DLD1 (cell line): ENCODE results near the gene LRRC49.
"Not testable (repeated sequence)": the region's sequence is repeated elsewhere in the genome, so short reads cannot be mapped to it uniquely, and the experiment has no call there.

Experiments used
- in situ Hi-C: cut with HindIII; loops from 2 replicates; pipeline ENCODE4 v1.10.0; 2017; ENCODE audit warnings: low sequenced_read_pairs

The LRRC49 gene

GRCh38 chr15:70974004-70974832 lies 81.6 kb downstream of the LRRC49 start:
- in situ Hi-C loops: no loop called here

GRCh38 chr15:70976851-70977250 lies 84.2 kb downstream of the LRRC49 start:
- in situ Hi-C loops: no loop called here

DNA sequence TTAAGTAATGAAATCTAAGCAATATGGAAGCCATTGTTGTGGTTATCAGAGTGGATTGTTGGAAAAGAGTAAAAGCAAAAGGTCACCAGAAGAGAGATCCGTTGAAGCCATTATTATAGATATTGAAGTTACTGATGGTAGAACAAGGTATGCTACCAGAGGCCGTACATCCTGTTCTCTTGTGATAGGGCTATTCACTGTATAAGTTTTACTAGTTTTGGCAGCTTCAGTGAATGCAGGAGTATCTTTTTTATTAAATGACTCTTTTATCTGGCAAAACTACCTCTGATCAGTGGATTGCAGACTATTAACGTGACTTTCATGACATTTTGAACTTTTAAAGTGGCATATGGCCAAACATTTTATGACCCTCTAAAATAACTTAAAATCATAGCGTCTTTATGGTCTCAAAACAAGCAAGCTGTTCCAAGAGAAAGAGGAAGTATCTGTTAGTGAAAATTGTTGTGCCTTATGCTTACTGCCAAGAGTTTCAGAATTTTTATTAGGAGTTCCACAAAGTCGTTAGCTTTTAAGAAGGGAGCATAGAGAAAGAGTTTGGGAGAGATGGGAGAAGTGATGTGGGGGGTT lies 102.9 kb downstream of the LRRC49 start:
- in situ Hi-C loops: no loop called here

DNA sequence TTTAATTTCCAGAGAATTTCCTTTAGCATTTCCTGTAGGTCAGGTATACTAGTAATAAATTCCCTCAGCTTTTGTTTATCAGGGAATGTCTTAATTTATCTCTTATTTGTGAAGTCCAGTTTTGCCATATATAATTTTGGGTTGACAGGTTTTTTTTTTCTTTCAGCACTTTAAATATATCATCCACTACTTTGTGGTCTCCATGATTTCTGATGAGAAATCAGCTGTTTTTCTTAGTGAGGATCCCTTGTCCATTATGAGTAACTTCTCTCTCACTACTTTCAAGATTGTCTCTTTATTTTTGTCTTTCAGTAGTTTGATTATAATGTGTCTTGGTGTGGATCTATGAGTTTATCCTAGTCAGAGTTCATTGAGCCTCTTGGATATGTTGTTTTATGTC lies 105.7 kb downstream of the LRRC49 start:
- in situ Hi-C loops: no loop called here

DNA sequence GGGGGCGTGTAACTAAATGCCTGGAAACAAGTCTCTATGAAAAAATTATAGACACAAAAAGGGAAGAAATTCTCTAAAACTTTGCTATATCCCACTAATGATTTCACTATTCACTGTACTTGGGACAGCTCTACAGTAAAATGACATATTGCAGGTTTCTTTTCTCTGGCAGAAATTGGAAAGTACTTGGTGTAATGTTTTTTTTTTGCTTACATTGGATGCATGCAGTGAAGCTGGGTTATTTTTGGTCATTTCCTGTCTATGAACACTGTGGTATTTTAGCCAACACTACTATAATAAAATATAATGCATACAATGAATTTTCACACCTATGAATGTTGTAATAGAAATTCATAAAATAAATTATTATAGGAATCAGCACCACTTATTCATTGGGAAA lies 109.7 kb downstream of the LRRC49 start:
- in situ Hi-C loops: no loop called here

- in situ Hi-C loops: no loop called here
Measured at GRCh38 chr15:71003319-71003718, 110.7 kb downstream of the LRRC49 start.

DNA sequence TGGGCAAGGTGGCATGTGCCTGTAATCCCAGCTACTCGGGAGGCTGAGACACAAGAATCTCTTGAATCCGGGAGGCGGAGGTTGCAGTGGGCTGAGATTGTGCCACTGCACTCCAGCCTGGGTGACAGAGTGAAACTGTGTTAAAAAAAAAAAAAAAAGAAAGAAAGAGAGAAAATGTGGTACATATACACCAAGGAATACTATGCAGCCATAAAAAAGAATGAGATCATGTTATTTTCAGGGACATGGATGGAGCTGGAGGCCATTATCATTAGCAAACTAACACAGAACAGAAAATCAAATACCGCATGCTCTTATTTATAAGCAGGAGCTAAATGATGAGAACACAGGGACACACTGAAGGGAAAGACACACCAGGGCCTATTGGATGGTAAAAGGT lies 111.9 kb downstream of the LRRC49 start:
- in situ Hi-C loops: not testable (repeated sequence)

- in situ Hi-C loops: no loop called here
Measured at GRCh38 chr15:71005895-71006294, 113.3 kb downstream of the LRRC49 start.

DNA sequence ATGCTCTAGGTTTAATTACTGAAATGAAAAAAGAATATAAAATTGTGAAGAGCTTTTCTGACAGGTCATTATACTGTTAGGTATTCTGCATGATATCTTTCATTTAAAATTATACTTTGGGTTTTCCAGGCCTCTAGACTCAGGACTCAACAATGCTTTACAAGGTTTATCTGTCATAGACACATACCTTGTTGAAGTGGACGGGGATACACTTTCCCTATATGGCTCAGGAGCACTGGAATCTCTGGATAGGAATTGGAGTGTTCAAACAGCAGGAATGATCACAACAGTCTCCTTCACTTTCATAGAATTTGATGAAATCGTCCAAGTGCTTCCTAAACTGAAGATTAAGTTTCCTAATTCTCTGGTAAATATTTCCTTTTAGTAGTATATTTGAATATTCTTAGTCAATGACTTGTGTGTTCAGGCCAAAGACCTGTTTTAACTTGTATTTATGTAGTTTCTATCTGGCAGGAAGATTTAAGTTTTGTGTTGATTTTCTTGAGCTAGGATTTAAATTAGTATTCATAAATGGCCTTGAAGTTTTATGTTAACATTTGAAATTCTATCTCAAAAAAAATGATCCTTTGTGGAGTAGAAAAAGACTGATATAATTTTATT lies 115.7 kb downstream of the LRRC49 start:
- in situ Hi-C loops: no loop called here

DNA sequence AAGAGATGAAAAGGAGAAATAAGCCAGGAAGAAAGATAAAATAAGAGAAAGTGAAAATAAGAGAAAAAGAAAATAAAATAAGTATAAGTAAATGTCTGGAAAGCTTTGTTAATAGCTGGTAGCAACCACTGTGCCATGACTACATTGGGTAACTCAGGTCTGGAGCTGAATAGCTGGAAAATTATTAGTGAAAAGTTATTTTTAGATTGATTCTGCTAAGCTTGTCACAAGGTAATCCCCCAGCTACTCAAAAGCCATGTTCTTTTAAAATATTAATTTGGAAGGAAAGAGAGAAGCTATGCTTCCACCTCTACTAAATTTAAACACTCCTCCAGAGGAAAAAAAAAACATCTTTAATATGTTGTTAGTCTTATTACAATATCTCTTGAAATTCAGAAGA lies 117.8 kb downstream of the LRRC49 start:
- in situ Hi-C loops: no loop called here

GRCh38 chr15:71010997-71011396 lies 118.4 kb downstream of the LRRC49 start:
- in situ Hi-C loops: no loop called here

DNA sequence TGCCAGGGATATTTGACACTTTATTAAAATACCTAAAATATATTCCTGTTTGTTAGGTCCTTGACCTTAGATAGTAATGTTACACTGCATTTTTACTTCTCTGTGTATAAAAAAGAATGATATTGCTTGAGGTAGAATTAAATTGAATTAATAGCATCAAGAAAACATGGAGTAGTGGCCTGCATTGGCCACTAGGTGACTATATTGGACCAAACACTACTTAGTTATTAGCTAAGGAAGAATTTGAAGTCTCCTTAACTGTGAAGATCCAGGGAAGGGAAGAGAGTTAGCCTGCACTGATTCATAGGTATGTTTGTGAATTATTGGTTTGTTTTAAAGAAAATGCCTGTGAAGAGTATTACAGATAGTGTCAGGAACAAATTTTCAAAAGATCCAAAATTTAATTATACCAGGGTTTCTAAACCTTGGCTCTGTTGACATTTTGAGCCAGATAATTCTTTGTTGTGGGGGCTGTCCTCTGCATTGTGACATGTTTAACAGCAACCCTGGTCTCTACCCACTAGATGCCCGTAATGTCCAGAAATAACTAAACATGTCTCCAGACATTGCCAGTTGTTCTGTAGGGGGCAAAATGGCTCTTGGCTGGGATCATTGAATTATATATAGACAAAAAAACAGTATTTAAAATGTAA lies 119.0 kb downstream of the LRRC49 start:
- in situ Hi-C loops: no loop called here

GRCh38 chr15:71013446-71013845 lies 120.8 kb downstream of the LRRC49 start:
- in situ Hi-C loops: no loop called here

DNA sequence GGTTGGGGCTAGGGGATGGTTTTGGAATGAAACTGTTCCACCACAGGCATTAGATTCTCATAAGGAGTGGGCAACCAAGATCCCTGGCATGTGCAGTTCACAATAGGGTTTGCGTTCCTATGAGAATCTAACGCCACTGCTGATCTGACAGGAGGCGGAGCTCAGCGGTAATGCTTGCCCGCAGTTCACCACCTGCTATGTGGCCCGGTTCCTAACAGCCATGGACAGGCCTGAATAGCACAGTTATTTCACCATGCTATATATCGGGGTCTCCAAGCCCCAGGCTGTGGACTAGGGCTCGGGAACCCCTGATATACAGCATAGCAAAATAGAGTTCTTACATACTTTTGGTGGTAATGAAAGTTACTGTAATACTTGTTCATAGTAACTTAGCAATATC lies 122.7 kb downstream of the LRRC49 start:
- in situ Hi-C loops: no loop called here

- in situ Hi-C loops: not testable (repeated sequence)
Measured at GRCh38 chr15:71031232-71031631, 138.6 kb downstream of the LRRC49 start.

DNA sequence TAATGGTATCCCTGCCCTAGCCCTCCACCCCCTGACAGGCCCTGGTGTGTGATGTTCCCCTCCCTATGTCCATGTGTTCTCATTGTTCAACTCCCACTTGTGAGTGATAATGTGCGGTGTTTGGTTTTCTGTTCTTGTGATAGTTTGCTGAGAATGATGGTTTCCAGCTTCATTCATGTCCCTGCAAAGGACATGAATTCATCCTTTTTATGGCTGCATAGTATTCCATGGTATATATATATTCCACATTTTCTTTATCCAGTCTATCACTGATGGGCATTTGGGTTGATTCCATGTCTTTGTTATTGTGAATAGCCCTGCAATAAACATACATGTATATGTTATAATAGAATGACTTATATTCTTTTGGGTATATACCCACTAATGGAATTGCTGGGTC lies 142.9 kb downstream of the LRRC49 start:
- in situ Hi-C loops: not testable (repeated sequence)

DNA sequence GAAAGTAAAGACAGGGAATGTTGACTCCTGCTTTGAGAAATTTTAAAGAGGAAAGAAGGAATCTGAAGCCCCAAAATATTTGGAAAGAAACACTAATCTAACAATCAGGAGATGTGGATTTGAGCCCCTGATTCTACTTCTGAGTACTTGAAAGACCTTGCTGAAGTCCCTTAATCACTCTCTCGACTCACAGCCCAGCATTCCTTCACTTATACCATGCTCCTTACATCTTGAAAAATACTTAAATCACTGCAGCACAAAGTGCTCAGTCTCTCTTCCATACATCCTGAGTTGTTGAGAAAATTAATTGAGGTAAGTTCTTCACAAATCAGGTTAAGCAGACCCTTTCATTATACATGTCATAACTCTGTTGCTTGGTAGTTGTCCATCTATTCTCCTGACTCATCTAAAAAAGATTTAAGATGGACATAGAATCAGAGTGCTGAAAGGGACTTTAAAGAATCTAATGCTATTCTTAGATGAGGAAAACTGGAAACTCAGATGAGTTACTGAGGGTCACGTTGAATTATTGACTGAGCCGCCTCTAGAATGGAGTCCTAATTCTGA lies 149.8 kb downstream of the LRRC49 start:
- in situ Hi-C loops: no loop called here

DNA sequence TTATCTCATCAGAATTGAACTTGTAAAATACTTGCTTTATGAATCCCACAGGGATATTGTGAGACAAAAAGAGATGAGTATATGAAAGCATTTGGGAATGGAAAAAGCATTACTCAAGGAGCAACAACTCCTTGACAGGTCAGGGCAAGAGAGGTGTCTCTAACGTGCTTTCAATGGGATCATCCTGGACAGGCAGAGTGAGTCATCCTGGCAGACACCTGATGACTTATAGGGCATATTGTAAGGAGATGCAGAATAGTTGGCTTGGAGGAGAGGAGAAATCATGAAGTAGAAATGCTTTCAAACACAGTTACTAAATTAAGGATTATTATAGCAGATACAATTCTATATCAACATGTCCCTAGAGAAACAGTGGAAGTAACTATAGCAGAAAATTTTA lies 150.7 kb downstream of the LRRC49 start:
- in situ Hi-C loops: no loop called here

- in situ Hi-C loops: no loop called here
Measured at GRCh38 chr15:71044006-71044405, 151.4 kb downstream of the LRRC49 start.

GRCh38 chr15:71046146-71046545 lies 153.5 kb downstream of the LRRC49 start:
- in situ Hi-C loops: not testable (repeated sequence)

- in situ Hi-C loops: no loop called here
Measured at GRCh38 chr15:71048913-71049675, 156.5 kb downstream of the LRRC49 start.
